ENCODE measurements around the gene INCA1.
A peak's percentile ranks its signal among the peaks of the same experiment; 100 is the strongest.

The INCA1 gene

DNA sequence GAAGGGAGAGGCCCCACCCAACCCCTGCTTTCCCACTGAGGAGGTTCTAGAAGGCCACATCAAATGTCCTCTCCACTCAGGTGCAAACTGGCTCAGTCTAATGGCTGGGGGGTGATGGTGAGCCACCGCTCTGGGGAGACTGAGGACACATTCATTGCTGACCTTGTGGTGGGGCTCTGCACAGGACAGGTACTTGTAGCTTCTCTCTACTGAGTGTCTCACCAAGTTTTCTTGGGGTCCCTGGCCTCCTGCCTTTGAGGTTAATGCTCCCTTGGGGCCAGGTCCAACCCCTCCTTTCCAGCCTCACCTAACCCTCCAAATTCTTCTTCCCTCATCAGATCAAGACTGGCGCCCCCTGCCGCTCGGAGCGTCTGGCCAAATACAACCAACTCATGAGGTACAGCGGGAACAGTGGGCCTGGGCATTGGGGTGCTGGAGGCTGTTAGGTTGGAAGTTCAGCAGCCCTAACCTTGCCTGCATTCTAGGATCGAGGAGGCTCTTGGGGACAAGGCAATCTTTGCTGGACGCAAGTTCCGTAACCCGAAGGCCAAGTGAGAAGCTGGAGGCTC lies 40.7 kb downstream of the INCA1 start:
- Histone ChIP-seq H3K4me3 (ENCODE audit: low read depth, low read length) (no peak overlapping the region), H3K27ac (ENCODE audit: low read depth, low read length) (no peak overlapping the region), H3K27me3 (ENCODE audit: control insufficient read depth, insufficient read depth, low read length) (no peaks in the 10 kb centered on the region), H3K4me1 (ENCODE audit: control insufficient read depth, insufficient read depth, low read length) (peaks cover 11% of the 10 kb centered on the region), H3K36me3 (ENCODE audit: control insufficient read depth, insufficient read depth, low read length) (peaks cover 16% of the 10 kb centered on the region), H3K9ac (ENCODE audit: low read depth, low read length) (no peak overlapping the region), H3K9me3 (ENCODE audit: control insufficient read depth, insufficient read depth, low read length) (no peaks in the 10 kb centered on the region)

DNA sequence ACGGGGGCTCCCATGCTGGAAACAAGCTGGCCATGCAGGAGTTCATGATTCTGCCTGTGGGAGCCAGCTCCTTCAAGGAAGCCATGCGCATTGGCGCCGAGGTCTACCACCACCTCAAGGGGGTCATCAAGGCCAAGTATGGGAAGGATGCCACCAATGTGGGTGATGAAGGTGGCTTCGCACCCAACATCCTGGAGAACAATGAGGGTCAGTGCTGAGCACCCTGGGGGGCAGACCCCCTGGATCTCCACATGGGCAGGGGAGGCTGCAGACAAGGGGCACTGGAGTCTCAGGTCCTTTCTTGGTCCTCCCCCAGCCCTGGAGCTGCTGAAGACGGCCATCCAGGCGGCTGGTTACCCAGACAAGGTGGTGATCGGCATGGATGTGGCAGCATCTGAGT lies 42.2 kb downstream of the INCA1 start:
- Histone ChIP-seq H3K4me1 (ENCODE audit: control insufficient read depth, insufficient read depth, low read length) (peaks cover 13% of the 10 kb centered on the region), H3K27ac (ENCODE audit: low read depth, low read length) (no peak overlapping the region), H3K9ac (ENCODE audit: low read depth, low read length) (no peak overlapping the region), H3K36me3 (ENCODE audit: control insufficient read depth, insufficient read depth, low read length) (peaks cover 10% of the 10 kb centered on the region; the same call in 1 of the 2 replicates), H3K9me3 (ENCODE audit: control insufficient read depth, insufficient read depth, low read length) (no peaks in the 10 kb centered on the region), H3K4me3 (ENCODE audit: low read depth, low read length) (no peak overlapping the region), H3K27me3 (ENCODE audit: control insufficient read depth, insufficient read depth, low read length) (no peaks in the 10 kb centered on the region)

DNA sequence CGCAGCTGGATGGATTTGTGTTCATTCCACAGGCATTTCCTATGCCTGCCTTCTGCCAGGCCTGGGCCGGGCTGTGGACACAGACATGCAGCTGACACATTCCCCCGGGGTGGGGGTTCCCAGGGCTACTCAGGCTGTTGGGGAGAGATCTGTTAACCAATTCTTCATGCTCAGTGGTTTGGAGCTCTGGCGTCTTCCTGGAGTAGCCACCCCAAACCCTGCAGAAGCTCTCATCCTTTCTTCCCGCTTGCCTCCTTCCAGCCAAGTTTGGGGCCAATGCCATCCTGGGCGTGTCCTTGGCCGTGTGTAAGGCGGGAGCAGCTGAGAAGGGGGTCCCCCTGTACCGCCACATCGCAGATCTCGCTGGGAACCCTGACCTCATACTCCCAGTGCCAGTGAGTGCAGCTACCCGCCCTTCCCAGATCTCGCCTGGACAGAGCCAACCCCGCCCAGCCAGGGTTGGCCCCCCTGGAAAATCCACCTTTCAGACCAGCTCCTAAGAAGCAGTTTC lies 43.8 kb downstream of the INCA1 start:
- Histone ChIP-seq H3K27me3 (ENCODE audit: control insufficient read depth, insufficient read depth, low read length) (no peaks in the 10 kb centered on the region), H3K36me3 (ENCODE audit: control insufficient read depth, insufficient read depth, low read length) (no peaks in the 10 kb centered on the region), H3K9me3 (ENCODE audit: control insufficient read depth, insufficient read depth, low read length) (no peaks in the 10 kb centered on the region), H3K27ac (ENCODE audit: low read depth, low read length) (no peak overlapping the region), H3K4me1 (ENCODE audit: control insufficient read depth, insufficient read depth, low read length) (peaks cover 13% of the 10 kb centered on the region), H3K9ac (ENCODE audit: low read depth, low read length) (no peak overlapping the region), H3K4me3 (ENCODE audit: low read depth, low read length) (no peak overlapping the region)

DNA sequence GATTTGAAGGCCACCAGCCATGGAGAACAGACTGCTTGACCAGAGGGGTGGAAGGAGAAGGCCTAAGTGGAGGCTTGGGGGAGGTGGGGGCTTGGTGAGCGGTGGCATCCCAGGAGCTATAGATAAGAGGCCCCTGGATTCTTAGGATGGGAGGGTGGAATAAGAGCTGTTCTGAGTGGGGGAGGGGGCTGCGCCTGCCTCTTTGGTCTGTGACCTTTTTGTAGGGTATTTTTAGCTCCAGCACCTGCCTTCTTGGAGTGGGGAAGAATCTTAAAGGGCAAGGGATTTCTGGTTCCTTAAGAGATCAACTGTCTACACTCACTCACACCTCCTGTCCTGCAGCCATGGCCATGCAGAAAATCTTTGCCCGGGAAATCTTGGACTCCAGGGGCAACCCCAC lies 45.8 kb downstream of the INCA1 start:
- H3K9me3 ChIP-seq (ENCODE audit: control insufficient read depth, insufficient read depth, low read length), result no peaks in the 10 kb centered on the region
- peak overlapping the region; percentile 67 for H3K4me3 ChIP-seq (ENCODE audit: low read depth, low read length)
- H3K36me3 ChIP-seq (ENCODE audit: control insufficient read depth, insufficient read depth, low read length), result peaks cover 5% of the 10 kb centered on the region
- H3K4me1 ChIP-seq (ENCODE audit: control insufficient read depth, insufficient read depth, low read length), result peaks cover 17% of the 10 kb centered on the region
- no peaks in the 10 kb centered on the region for H3K27me3 ChIP-seq (ENCODE audit: control insufficient read depth, insufficient read depth, low read length)
- H3K27ac ChIP-seq (ENCODE audit: low read depth, low read length), result no peak overlapping the region
- H3K9ac ChIP-seq (ENCODE audit: low read depth, low read length), result no peak overlapping the region

DNA sequence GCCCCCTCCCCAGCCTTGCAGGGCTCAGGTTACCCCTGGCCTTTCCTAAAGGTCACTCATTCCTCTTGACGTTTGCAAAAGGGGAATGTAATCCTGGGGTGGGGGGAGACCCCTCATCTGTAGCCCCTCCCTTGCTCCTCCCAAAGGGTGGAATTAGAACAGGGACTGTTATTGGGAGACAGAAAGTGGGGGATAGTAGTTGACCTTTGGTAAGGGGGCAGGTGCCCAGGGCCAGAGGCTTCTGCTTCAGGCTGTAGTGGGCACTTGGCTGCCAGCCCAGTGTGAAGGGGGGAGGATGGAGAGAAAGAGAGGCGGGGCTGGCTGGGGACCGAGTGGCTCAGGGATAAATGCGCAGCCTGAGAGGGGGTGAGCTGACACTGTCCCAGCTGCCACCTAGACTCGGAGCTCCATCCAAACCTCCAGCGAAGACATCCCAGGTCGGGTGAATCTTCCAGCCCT lies 46.5 kb downstream of the INCA1 start, which contains the start of gene ENO3:
Gene ENO3 (plus strand): TSS at position 374 of the 459 bp plus-strand sequence. CDS start 711 bp downstream, outside the sequence.
- peak within 1 kb of the TSS; percentile 100 for H3K27ac ChIP-seq (ENCODE audit: low read depth, low read length)
- H3K36me3 ChIP-seq (ENCODE audit: control insufficient read depth, insufficient read depth, low read length), result peaks cover 12% of the 10 kb centered on the region
- H3K27me3 ChIP-seq (ENCODE audit: control insufficient read depth, insufficient read depth, low read length), result no peaks in the 10 kb centered on the region
- H3K4me1 ChIP-seq (ENCODE audit: control insufficient read depth, insufficient read depth, low read length), result peaks cover 22% of the 10 kb centered on the region
- no peaks in the 10 kb centered on the region for H3K9me3 ChIP-seq (ENCODE audit: control insufficient read depth, insufficient read depth, low read length)
- peak within 1 kb of the TSS; percentile 67 for H3K4me3 ChIP-seq (ENCODE audit: low read depth, low read length)
- H3K9ac ChIP-seq (ENCODE audit: low read depth, low read length), result peak within 1 kb of the TSS; percentile 56

DNA sequence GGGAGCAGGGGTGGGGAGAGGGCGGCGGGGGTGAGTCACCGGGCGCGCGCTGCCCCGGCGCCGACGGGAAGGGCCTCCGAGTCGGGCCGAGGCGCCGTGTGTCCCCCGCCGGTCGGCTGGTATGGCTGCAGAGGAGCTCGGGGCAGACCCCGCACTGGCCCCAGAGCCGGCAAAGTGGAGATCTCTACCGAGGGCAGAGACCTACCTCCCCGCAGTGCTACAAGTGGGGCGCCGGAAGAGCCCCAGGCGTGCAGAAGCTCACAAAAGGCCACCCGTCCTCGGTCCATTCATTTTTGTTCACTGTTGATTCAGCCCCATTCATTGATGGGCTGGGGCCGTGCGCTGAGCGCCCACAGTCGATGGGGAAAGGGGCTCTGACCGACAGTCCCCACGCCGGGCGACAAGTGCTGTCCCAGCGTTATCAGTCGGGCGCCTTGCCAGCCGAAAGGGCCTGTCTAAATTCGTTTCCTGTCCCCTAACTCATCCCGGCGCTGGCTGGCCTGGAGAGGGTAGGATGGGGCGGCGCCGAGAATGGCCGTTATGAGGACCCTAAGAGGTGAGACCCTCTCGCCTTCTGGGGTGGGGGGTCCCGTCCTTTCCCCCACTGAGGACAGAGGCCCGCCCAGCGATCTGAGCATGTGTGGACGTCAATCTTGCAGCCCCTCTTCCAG lies 47.1 kb downstream of the INCA1 start:
- Histone ChIP-seq H3K4me3 (ENCODE audit: low read depth, low read length) (peak overlapping the region; percentile 67), H3K4me1 (ENCODE audit: control insufficient read depth, insufficient read depth, low read length) (peaks cover 22% of the 10 kb centered on the region), H3K9me3 (ENCODE audit: control insufficient read depth, insufficient read depth, low read length) (no peaks in the 10 kb centered on the region), H3K36me3 (ENCODE audit: control insufficient read depth, insufficient read depth, low read length) (peaks cover 18% of the 10 kb centered on the region), H3K27ac (ENCODE audit: low read depth, low read length) (peak overlapping the region; percentile 100), H3K27me3 (ENCODE audit: control insufficient read depth, insufficient read depth, low read length) (no peaks in the 10 kb centered on the region), H3K9ac (ENCODE audit: low read depth, low read length) (peak overlapping the region; percentile 56)

DNA sequence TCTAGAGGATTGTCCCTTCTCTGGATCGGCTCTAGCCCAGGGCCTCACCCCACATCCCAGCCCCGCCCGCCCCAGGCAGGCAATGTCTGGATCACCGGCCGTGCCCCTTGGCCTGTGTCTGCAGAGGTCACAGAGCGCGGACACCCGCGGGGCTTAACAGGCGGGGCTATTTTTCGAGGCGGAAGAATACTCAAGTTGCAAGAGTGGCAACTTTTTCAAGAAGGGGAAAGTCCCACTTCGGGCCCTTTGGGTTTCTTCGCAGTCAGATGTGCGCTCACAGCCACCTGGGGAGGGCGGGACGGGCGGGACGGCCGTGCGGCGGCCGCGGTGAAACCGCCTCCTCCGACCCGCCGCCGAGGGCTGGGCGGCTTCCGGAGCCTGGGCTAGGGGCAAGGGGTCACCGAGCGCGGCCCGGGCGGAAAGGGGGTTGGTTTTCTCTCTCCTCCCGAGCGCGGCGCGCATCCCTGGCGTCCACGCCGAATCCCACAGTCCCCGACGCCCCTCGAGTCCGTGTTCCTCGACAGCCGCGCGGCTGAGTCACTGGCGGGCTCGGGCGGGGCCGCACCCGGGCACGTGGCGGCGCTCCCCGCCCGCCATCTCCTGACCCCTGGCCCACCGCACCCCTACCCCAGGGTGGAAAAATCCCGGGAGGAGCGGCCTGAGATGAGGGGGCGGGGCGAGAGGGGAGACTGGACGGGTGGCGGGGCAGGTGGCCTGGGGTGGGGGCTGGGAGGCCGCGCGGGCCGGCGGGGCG lies 47.8 kb downstream of the INCA1 start:
- H3K9ac ChIP-seq (ENCODE audit: low read depth, low read length), result peak overlapping the region; percentile 89
- H3K9me3 ChIP-seq (ENCODE audit: control insufficient read depth, insufficient read depth, low read length), result no peaks in the 10 kb centered on the region
- peak overlapping the region; percentile 98 for H3K4me3 ChIP-seq (ENCODE audit: low read depth, low read length)
- peaks cover 22% of the 10 kb centered on the region for H3K4me1 ChIP-seq (ENCODE audit: control insufficient read depth, insufficient read depth, low read length)
- H3K27ac ChIP-seq (ENCODE audit: low read depth, low read length), result peak overlapping the region; percentile 100
- H3K27me3 ChIP-seq (ENCODE audit: control insufficient read depth, insufficient read depth, low read length), result no peaks in the 10 kb centered on the region
- H3K36me3 ChIP-seq (ENCODE audit: control insufficient read depth, insufficient read depth, low read length), result peaks cover 25% of the 10 kb centered on the region

DNA sequence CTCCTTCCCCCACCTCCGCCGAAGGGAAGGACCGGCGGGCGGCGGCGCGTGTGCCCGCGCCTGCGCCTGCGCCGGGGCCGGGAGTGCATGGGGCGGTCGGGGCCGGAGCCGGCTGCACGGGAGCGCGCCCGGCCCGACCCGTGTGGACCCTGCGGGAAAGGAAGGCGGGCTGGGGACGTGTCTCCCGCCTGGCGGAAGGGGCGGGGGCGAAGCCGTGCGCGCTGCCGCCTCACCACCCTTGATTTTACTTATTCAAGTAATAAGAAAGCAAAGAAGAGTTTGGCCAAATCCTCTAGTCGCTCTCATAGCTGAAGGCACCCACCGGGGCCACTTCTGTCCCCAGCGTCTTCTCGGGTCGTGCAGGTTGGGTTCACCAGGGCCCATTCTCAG lies 48.4 kb downstream of the INCA1 start:
- Histone ChIP-seq H3K9ac (ENCODE audit: low read depth, low read length) (peak overlapping the region; percentile 89), H3K27ac (ENCODE audit: low read depth, low read length) (peak overlapping the region; percentile 100), H3K4me3 (ENCODE audit: low read depth, low read length) (peak overlapping the region; percentile 98), H3K4me1 (ENCODE audit: control insufficient read depth, insufficient read depth, low read length) (peaks cover 22% of the 10 kb centered on the region), H3K36me3 (ENCODE audit: control insufficient read depth, insufficient read depth, low read length) (peaks cover 30% of the 10 kb centered on the region), H3K9me3 (ENCODE audit: control insufficient read depth, insufficient read depth, low read length) (no peaks in the 10 kb centered on the region), H3K27me3 (ENCODE audit: control insufficient read depth, insufficient read depth, low read length) (no peaks in the 10 kb centered on the region)

DNA sequence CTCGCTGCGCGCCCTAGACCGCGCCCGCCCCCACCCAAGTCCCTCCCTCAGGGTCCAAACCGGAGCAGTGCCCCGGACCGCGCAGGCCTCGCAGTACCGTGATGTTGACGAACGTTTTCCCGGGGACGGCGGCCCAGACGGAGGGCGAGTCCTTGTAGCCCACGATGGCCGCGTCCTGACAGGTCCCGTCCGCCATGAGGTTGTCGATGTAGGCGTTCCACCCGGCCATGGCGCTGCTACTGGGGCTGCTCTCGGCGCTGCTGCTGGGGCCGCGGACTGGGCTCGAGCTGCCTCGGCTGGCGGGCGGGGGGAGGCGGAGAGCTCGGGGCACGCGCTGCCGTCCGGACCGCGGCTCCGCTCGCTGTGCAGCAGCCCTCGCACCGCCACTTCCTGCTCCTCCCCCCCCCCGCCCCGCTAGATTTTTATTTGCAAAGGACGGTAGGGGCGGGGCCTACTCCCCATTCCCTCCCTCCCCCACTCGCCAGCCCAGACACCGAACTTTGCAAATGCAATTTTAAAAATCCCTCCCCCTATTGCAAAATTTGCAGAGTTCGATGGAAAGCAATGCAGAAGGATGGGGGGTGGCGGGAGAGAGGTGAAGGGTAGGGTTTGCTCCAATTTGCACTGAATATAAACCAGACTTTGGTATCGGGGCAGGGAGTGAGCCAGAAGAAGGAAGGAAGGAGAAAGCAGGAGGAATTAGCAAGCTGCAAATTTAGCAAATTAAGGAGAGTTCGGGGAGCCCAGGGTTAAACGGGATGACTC lies 49.0 kb downstream of the INCA1 start, which contains the start of gene PFN1:
Gene PFN1 (minus strand): TSS at position 365 of the 765 bp plus-strand sequence. CDS start 136 bp downstream, at position 229.
- H3K9me3 ChIP-seq (ENCODE audit: control insufficient read depth, insufficient read depth, low read length), result no peaks in the 10 kb centered on the region
- peak within 1 kb of the TSS; percentile 97 for H3K9ac ChIP-seq (ENCODE audit: low read depth, low read length)
- H3K27me3 ChIP-seq (ENCODE audit: control insufficient read depth, insufficient read depth, low read length), result no peaks in the 10 kb centered on the region
- H3K27ac ChIP-seq (ENCODE audit: low read depth, low read length), result peak within 1 kb of the TSS; percentile 100
- H3K36me3 ChIP-seq (ENCODE audit: control insufficient read depth, insufficient read depth, low read length), result peaks cover 36% of the 10 kb centered on the region
- H3K4me1 ChIP-seq (ENCODE audit: control insufficient read depth, insufficient read depth, low read length), result peaks cover 22% of the 10 kb centered on the region
- peak within 1 kb of the TSS; percentile 98 for H3K4me3 ChIP-seq (ENCODE audit: low read depth, low read length)

DNA sequence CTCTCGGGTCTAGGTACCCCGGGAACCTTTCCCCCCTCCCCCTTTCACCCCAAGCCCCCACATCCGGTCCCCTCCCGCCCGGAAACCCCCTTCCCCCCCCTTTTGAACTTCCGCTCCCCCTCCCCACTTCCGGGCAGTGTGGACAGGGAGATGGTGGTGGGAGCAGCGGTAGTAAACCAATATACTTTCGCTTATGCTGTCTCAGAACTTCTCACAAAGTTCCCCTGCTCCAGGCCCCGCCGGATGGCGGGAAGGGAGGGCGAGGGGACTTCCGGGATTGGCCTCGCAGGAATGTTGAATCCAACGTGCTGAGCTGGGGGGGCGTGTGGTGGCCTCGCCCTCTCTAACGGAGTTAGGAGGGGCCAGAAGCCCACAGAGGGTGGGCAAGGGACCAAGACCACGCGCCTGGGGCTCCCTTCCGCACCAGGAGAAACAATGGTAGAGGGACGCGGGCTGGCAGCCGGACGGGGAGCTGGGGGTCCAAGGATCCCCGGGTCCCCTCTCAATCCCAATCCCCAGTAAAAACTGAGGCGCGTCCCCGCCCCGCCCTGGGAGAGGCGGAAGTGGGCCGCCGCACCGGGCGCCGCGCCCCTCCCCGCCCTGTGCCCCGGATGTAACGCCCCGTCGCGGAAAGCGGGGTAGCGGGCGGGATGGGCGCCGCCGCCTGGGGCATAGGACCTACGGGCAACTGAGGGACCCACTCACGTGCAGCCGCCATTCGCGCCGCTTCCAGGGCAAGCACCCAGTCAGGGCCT lies 49.7 kb downstream of the INCA1 start:
- H3K9ac ChIP-seq (ENCODE audit: low read depth, low read length), result peak overlapping the region; percentile 97
- peaks cover 22% of the 10 kb centered on the region for H3K4me1 ChIP-seq (ENCODE audit: control insufficient read depth, insufficient read depth, low read length)
- H3K27ac ChIP-seq (ENCODE audit: low read depth, low read length), result peak overlapping the region; percentile 100
- peaks cover 44% of the 10 kb centered on the region for H3K36me3 ChIP-seq (ENCODE audit: control insufficient read depth, insufficient read depth, low read length)
- H3K27me3 ChIP-seq (ENCODE audit: control insufficient read depth, insufficient read depth, low read length), result no peaks in the 10 kb centered on the region
- no peaks in the 10 kb centered on the region for H3K9me3 ChIP-seq (ENCODE audit: control insufficient read depth, insufficient read depth, low read length)
- H3K4me3 ChIP-seq (ENCODE audit: low read depth, low read length), result peak overlapping the region; percentile 98

All from HUES48 (cell line).